HEK293 (cell line): ENCODE measurements around the gene NLRP11.
"Not testable (repeated sequence)": the region's sequence is repeated elsewhere in the genome, so short reads cannot be mapped to it uniquely, and the experiment has no call there.

Experiments used
- CTCF ChIP-seq: fragments of 450-650 bp; formaldehyde crosslinking; IDR thresholded peaks from 2 replicates; pipeline ENCODE4 v1.5.1; 2016; ENCODE audit warnings: missing biosample characterization, missing genetic modification characterization
- YY2 ChIP-seq: fragments of 450-650 bp; formaldehyde crosslinking; IDR thresholded peaks from 2 replicates; pipeline ENCODE4 v1.5.1; 2016; ENCODE audit warnings: missing biosample characterization, missing genetic modification characterization
- ZSCAN5A ChIP-seq: fragments of 450-650 bp; formaldehyde crosslinking; IDR thresholded peaks from 2 replicates; pipeline ENCODE4 v1.5.1; 2016; ENCODE audit warnings: missing biosample characterization, missing genetic modification characterization

- TF ChIP-seq YY2 (tag by site-specific recombination); ZSCAN5A (tag by site-specific recombination); CTCF: not testable (repeated sequence)
These were observed 63.0 kb downstream of the NLRP11 start, which contains the start of gene RFPL4AL1 for GRCh38 chr19:55768818-55769217.
